HepG2 (cell line): Measurements from ENCODE around the gene DTYMK. TPM values are rescaled to one million over a fixed set of nuclear protein-coding genes. Genes with fewer than 3 reads are reported as not detected.

ENCODE experiments used
- AHR ChIP-seq: IDR thresholded peaks from 2 replicates; pipeline ENCODE4 v1.6.1; 2018; ENCODE audit warnings: missing genetic modification reagents, missing compliant biosample characterization
- ATF5 ChIP-seq: sonication (generic); formaldehyde crosslinking; IDR thresholded peaks from 2 replicates; pipeline ENCODE4 v1.4.0; 2020; ENCODE audit warnings: mild to moderate bottlenecking, low read depth, missing genetic modification reagents
- ATF7-NPFF ChIP-seq: sonication (generic); formaldehyde crosslinking; IDR thresholded peaks from 2 replicates; pipeline ENCODE4 v1.8.1; 2023; ENCODE audit warnings: mild to moderate bottlenecking, low read depth, missing genetic modification reagents, moderate library complexity
- ETV6 ChIP-seq: sonication (generic); formaldehyde crosslinking; conservative IDR thresholded peaks from 2 replicates; pipeline ENCODE4 v1.4.0; 2020; ENCODE audit warnings: missing genetic modification reagents
- HMGA1 ChIP-seq: sonication (generic); formaldehyde crosslinking; conservative IDR thresholded peaks from 2 replicates; pipeline ENCODE4 v1.4.0; 2020; ENCODE audit warnings: missing genetic modification reagents
- MAFK ChIP-seq, 2 experiments: IDR thresholded peaks in 1 of 2; conservative IDR thresholded peaks in 1 of 2; 2 replicates each; pipeline ENCODE4 v1.6.1; 2011; ENCODE audit warnings: improper control_type of control experiment in 2 of 2, low read length in 2 of 2
- MATR3 ChIP-seq: sonication (generic); formaldehyde crosslinking; IDR thresholded peaks from 2 replicates; pipeline ENCODE4 v1.4.0; 2020; ENCODE audit warnings: missing genetic modification reagents
- MAZ ChIP-seq, 2 experiments: sonication (generic) in 1 of 2; formaldehyde crosslinking in 1 of 2; IDR thresholded peaks; 2 replicates each; pipeline versions ENCODE4 v1.5.0 to v1.6.1; 2012 to 2020; ENCODE audit warnings: low read depth in 2 of 2, mild to moderate bottlenecking in 2 of 2, borderline replicate concordance in 1 of 2, improper control_type of control experiment in 1 of 2, low read length in 1 of 2, missing genetic modification reagents in 1 of 2, moderate library complexity in 1 of 2
- MLXIP ChIP-seq: sonication (generic); formaldehyde crosslinking; IDR thresholded peaks from 2 replicates; pipeline ENCODE4 v1.9.0; 2021; ENCODE audit warnings: missing genetic modification reagents, borderline replicate concordance
- MTF2 ChIP-seq: sonication (generic); formaldehyde crosslinking; IDR thresholded peaks from 2 replicates; pipeline ENCODE4 v1.5.0; 2020; ENCODE audit warnings: missing genetic modification reagents, borderline replicate concordance
- PHF5A ChIP-seq: IDR thresholded peaks from one replicate; pipeline ENCODE4 v1.6.1; 2018; ENCODE audit warnings: low read depth, missing genetic modification reagents; ENCODE audit not compliant: unreplicated experiment
- RBM22 ChIP-seq: fragments of 200-400 bp; formaldehyde crosslinking; optimal IDR thresholded peaks from 2 replicates; pipeline ENCODE3; 2017; ENCODE audit warnings: mild to moderate bottlenecking, low read length, moderate library complexity
- RELA ChIP-seq: sonication (generic); formaldehyde crosslinking; IDR thresholded peaks from 2 replicates; pipeline ENCODE4 v1.4.0; 2020; ENCODE audit warnings: missing genetic modification reagents
- REST ChIP-seq, 2 experiments: IDR thresholded peaks; 2 replicates each; pipeline ENCODE4 v1.6.1; 2011 to 2012; ENCODE audit warnings: low read length in 2 of 2, borderline replicate concordance in 1 of 2, low read depth in 1 of 2, mild to moderate bottlenecking in 1 of 2, moderate library complexity in 1 of 2
- SAFB2 ChIP-seq: sonication (generic); formaldehyde crosslinking; IDR thresholded peaks from 2 replicates; pipeline ENCODE4 v1.5.1; 2020; ENCODE audit warnings: missing genetic modification reagents, low read depth, mild to moderate bottlenecking, borderline replicate concordance
- SRF ChIP-seq: IDR thresholded peaks from 2 replicates; pipeline ENCODE4 v1.6.1; 2011; ENCODE audit warnings: mild to moderate bottlenecking, low read depth, low read length, moderate library complexity
- TCF7L2 ChIP-seq: IDR thresholded peaks from 2 replicates; pipeline ENCODE4 v1.6.1; 2011; ENCODE audit warnings: mild to moderate bottlenecking, low read depth, low read length, moderate library complexity
- ZFP1 ChIP-seq: IDR thresholded peaks from 2 replicates; pipeline ENCODE4 v1.6.1; 2016
- ZKSCAN5 ChIP-seq: sonication (generic); formaldehyde crosslinking; IDR thresholded peaks from 2 replicates; pipeline ENCODE4 v1.5.1; 2020; ENCODE audit warnings: mild to moderate bottlenecking, missing genetic modification reagents
- ZNF180 ChIP-seq: sonication (generic); formaldehyde crosslinking; IDR thresholded peaks from 2 replicates; pipeline ENCODE4 v1.4.0; 2020; ENCODE audit warnings: low read depth, missing genetic modification reagents, borderline replicate concordance
- ZNF598 ChIP-seq: sonication (generic); formaldehyde crosslinking; IDR thresholded peaks from 2 replicates; pipeline ENCODE4 v1.5.1; 2020; ENCODE audit warnings: mild to moderate bottlenecking, missing genetic modification reagents, borderline replicate concordance
- ZNF816 ChIP-seq: sonication (generic); formaldehyde crosslinking; IDR thresholded peaks from 2 replicates; pipeline ENCODE4 v1.8.0; 2022; ENCODE audit warnings: missing genetic modification reagents, mild to moderate bottlenecking, borderline replicate concordance
- polyA plus RNA-seq, 8 experiments: library from polyadenylated mRNA; depleted of rRNA in 3 of 8; stranded (reverse) in 7 of 8; unstranded in 1 of 8; fragments of >200 nt; fragmentation: Illumina TruSeq in 4 of 8; extraction: Trizol in 4 of 8; gene quantifications; 2 replicates each; pipeline versions ENCODE4 v1.2.1 to v1.2.3, GENCODE V29; 2011 to 2016; ENCODE audit warnings: low read depth in 4 of 8, missing spikeins in 1 of 8, mixed read lengths in 1 of 8; ENCODE audit not compliant: insufficient read depth in 1 of 8
- total RNA-seq, 5 experiments: library from RNA; depleted of rRNA; stranded (reverse); fragments of >200 nt; fragmentation: Illumina TruSeq; extraction: Trizol; gene quantifications; 2 replicates each; pipeline ENCODE4 v1.2.3, GENCODE V29; 2016; ENCODE audit warnings: low read depth in 1 of 5

The DTYMK gene
- total and polyA plus RNA-seq, 2 of the 13 experiments (the other 11 are each of a cell fraction or from before 2014, with no cell fraction given) = 57.5 to 134 TPM

- TF ChIP-seq HMGA1 (CRISPR knock-in tag) (no peak), MTF2 (CRISPR knock-in tag) (no peak; the same call in 1 of the 2 replicates), ZNF816 (CRISPR knock-in tag) (no peak), RBM22 (peak; percentile 53), ZNF180 (no peak), MAZ (IDR thresholded peaks at IDR 0.05; ENCODE audit: borderline replicate concordance, low read depth, low read length) (0 out of 2 replicates have a peak, but pooled peaks have one; percentile 44), MAZ (CRISPR knock-in tag; IDR thresholded peaks at IDR 0.05; ENCODE audit: low read depth) (peak; percentile 80), ATF5 (no peak), PHF5A (peak; percentile 96), MATR3 (CRISPR knock-in tag) (no peak), ZNF598 (CRISPR knock-in tag) (peak; percentile 29; the same call in 1 of the 2 replicates), MLXIP (CRISPR knock-in tag) (no peak), SRF (no peak), MAFK (conservative IDR thresholded peaks at IDR 0.05 in 1 of 2, IDR thresholded peaks at IDR 0.05 in 1 of 2; ENCODE audit: low read length in 2 of 2) (no peak), TCF7L2 (no peak), ZFP1 (peak; percentile 83), ZKSCAN5 (CRISPR knock-in tag) (no peak; the same call in 1 of the 2 replicates), ETV6 (0 out of 2 replicates have a peak, but pooled peaks have one; percentile 23), AHR (CRISPR knock-in tag) (peak; percentile 64), SAFB2 (peak; percentile 73; the same call in 1 of the 2 replicates), ATF7-NPFF (no peak; the same call in 1 of the 2 replicates), RELA (CRISPR knock-in tag) (no peak), REST (IDR thresholded peaks at IDR 0.05; ENCODE audit: borderline replicate concordance in 1 of 2, low read depth in 1 of 2, low read length in 2 of 2) (no peak)
Measured at GRCh38 chr2:241653210-241653750, 33.3 kb downstream of the DTYMK start (continued).
